GM19397 (cell line): ENCODE data around the gene RBM10.
"Not testable (repeated sequence)": the region's sequence is repeated elsewhere in the genome, so short reads cannot be mapped to it uniquely, and the experiment has no call there.

ENCODE experiments used
- ATAC-seq: cut with Tn5 transposase; IDR thresholded peaks from one replicate; pipeline ENCODE4 v1.9.1; 2021; ENCODE audit warnings: mild to moderate bottlenecking, moderate library complexity; ENCODE audit not compliant: unreplicated experiment

The RBM10 gene, protein sequence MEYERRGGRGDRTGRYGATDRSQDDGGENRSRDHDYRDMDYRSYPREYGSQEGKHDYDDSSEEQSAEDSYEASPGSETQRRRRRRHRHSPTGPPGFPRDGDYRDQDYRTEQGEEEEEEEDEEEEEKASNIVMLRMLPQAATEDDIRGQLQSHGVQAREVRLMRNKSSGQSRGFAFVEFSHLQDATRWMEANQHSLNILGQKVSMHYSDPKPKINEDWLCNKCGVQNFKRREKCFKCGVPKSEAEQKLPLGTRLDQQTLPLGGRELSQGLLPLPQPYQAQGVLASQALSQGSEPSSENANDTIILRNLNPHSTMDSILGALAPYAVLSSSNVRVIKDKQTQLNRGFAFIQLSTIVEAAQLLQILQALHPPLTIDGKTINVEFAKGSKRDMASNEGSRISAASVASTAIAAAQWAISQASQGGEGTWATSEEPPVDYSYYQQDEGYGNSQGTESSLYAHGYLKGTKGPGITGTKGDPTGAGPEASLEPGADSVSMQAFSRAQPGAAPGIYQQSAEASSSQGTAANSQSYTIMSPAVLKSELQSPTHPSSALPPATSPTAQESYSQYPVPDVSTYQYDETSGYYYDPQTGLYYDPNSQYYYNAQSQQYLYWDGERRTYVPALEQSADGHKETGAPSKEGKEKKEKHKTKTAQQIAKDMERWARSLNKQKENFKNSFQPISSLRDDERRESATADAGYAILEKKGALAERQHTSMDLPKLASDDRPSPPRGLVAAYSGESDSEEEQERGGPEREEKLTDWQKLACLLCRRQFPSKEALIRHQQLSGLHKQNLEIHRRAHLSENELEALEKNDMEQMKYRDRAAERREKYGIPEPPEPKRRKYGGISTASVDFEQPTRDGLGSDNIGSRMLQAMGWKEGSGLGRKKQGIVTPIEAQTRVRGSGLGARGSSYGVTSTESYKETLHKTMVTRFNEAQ

DNA sequence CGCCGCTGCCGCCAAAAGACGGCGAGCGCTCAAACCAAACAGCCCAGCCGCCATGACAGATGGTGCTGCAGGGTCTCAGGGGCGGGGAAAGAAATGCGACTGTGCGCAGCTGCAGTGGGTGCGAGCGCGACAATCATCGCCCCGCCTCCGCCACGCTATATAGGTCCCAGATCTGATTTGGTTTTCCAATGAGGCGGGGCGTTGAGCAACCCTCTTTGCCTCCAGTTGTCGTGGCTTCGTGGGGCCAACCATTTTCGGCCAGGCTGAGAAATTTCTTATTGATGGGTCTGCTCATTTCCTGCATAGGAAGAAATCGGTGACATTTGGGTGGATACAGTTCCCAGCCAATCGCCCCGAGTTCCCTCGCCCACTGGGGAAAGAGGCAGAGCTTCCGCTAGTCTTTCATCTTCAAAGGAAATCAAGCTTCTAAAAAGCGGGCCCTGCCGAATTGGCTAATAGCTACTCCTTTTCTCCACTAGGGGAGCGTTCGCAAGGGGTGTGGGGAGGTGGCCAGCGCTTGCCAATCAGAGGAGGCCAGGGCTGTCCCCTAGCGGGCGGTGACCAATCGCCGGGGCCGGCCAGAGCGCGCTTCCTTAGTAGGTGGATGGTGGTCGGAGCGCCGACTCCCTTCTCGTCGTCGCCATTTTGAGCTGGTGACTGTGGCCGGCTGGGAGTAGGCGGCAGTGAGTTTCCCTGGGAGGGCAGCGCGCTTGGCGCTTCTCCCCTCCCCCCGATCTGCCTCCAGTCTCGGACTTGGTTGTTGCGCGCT is at the start of gene RBM10, which contains the start of gene NDUFB11:
Gene RBM10, plus strand, starts transcription at position 596 of the 769 bp plus-strand sequence. CDS start 2,261 bp downstream, outside the sequence.
Gene NDUFB11, minus strand, starts transcription at position 77 of the 769 bp plus-strand sequence. Its CDS starts 23 bp downstream, at position 54.
- ATAC-seq, result peak; percentile 87

- no peak for ATAC-seq
Measured at GRCh38 chrX:47097018-47097417, 48.0 kb upstream of the RBM10 start.

- no peak for ATAC-seq
Measured at GRCh38 chrX:47098338-47099094, 46.5 kb upstream of the RBM10 start.

GRCh38 chrX:47101206-47101605 is 43.8 kb upstream of the RBM10 start:
- ATAC-seq, result no peak

DNA sequence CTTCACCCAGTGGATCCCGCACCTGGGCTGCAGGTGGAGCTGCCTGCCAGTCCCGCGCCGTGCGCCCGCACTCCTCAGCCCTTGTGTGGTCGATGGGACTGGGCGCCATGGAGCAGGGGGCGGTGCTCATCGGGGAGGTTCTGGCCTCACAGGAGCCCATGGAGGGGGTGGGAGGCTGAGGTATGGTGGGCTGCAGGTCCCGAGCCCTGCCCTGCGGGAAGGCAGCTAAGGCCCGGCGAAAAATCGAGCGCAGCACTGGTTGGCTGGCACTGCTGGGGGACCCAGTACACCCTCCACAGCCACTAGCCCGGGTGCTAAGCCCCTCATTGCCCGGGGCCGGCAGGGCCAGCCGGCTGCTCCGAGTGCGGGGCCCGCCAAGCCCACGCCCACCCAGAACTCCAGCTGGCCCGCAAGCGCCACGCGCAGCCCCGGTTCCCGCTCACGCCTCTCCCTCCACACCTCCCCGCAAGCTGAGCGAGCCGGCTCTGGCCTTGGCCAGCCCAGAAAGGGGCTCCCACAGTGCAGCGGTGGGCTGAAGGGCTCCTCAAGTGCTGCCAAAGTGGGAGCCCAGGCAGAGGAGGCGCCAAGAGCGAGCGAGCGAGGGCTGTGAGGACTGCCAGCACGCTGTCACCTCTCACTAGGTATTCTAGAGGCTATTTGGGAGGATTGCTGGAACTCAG is 33.9 kb upstream of the RBM10 start:
- not testable (repeated sequence) for ATAC-seq

- no peak for ATAC-seq
Measured at GRCh38 chrX:47112316-47112954, 32.6 kb upstream of the RBM10 start.

DNA sequence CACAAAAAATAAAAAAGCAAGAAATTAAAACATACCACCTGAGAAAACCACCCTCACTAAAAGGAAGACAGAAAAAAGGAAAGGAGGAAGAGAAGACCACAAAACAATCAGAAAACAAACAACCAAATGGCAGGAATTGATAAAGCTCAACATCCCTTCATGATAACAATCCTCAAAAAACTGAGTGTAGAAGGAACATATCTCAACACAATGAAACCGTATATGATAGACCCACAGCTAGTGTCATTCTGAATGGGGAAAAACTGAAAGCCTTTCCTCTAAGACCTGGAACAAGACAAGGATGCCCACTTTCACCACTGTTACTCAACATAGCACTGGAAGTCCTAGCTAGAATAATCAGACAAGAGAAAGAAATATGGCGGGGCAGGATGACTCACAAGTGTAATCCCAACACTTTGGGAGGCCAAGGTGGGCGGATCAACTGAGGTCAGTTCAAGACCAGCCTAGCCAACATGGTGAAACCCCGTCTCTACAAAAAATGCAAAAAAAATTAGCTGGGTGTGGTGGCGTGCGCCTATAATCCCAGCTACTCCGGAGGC is 28.4 kb upstream of the RBM10 start:
- not testable (repeated sequence) for ATAC-seq

- not testable (repeated sequence) for ATAC-seq
Measured at GRCh38 chrX:47124466-47124865, 20.6 kb upstream of the RBM10 start.

- ATAC-seq, result peak; percentile 95
Measured at GRCh38 chrX:47129157-47129898, 15.7 kb upstream of the RBM10 start.

- ATAC-seq, result no peak
Measured at GRCh38 chrX:47129899-47130358, 15.1 kb upstream of the RBM10 start.

DNA sequence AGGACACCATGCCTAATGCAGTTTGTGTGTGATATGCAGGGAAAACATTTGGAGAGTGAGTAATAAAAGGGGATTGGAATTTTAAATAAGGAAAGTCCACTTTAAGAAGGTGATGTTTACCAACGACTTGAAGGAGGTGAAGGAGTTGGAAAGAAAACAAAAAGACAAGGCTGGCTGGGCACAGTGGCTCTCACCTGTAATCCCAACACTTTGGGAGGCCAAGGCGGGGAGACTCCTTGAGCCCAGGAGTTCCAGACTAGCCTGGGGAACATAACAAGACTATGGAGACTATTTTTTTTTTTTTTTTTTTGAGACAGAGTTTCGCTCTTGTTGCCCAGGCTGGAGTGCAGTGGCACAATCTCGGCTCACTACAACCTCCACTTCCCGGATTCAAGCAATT is 11.5 kb upstream of the RBM10 start:
- ATAC-seq, result no peak

- not testable (repeated sequence) for ATAC-seq
Measured at GRCh38 chrX:47135650-47136049, 9.4 kb upstream of the RBM10 start.

DNA sequence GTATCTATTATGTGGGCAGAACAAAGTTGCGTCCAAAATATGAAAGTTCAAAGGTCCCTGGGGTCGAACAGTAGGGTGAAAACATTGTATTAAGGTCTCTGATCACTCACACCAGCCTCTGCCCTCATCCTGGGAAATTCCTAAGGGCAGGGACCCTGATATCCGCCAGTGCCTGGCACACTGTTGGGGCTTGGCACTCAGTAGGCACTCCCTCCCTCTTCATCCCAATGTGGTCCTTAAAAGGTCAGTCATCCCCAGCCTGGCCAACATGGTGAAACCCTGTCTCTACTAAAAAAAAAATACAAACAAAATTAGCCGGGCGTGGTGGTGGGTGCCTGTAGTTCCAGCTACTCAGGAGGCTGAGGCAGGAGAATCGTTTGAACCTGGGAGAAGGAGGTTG is 6.8 kb upstream of the RBM10 start:
- no peak for ATAC-seq

- ATAC-seq, result no peak
Measured at GRCh38 chrX:47143894-47144625, 961 bp upstream of the RBM10 start.

DNA sequence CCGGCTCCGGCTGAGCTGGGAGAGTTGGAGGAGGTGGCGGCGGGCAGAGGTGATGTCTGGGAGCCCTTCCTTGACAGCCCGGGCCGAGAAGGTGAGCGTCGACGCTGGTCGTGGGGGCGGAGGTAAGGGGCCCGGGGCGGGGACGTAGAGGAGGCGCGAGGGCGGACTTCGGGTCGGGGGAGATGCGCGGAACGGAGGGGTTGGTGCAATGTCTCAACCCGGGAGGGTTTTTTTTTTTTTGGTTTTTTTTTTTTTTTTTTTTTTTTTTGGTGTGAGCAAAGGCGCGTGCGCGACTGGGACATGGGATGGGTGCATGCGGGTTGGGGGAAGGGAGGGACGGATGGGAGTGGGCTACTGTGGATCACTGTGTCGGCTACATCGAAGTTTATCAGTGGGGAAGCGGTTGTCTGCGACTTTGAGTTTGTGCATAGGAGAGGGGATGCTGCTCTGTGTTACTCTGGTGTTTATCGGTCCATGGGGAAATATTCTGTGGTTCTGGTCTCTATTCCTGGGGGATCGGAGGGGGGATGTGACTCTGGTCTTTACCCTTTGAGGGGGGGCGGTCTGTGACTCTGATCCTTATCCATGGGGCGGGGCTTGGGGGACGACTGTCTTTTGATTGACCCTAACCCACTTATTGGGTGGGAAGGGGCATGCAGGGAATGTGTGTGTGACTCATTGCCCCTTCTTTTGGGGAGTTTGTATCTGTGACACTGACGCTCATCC is 537 bp downstream of the RBM10 start:
- ATAC-seq, result peak; percentile 29

DNA sequence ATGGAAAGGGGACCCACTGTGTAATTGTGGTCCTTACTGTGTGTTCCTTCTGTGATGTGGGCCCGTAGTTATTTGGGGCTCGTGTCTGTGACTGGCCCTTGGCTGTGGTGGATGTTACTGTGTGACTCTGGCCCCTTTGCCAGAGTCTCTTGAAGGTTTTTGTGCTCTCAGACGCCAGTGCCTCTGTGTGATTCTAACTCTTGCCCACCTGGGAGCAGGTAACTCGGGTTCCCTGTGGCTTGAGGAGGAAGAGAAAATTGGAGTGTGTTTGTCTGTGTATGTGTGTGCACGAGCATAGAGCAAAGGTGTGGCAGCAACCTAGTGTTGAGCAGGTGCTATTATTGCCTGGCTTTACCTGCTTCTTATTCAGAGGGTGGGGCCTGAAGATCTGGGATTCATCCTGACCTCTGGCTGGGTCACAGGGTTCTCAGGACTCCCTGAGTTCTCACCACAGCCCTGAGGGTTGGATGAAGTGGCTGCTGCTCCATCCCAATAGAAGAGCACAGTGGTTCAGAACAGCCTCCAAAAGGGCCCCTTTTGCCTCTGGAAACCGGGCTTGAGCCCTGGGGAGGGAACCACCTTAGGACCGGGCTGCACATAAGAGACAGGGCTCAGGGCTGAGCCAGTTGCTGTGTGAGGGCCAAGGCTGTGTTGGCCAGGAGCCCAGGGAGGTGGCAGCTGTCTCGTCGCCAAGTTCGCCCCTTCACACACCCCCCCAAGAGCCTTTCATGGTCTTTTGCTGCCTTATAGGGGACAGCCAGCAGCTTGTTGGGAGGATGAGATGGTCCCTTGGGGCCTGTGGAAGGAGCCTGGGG is 1.3 kb downstream of the RBM10 start:
- no peak for ATAC-seq
